ENCODE data around the gene CD34.
A peak's percentile ranks its signal among the peaks of the same experiment; 100 is the strongest.

The CD34 gene

GRCh38 chr1:207876131-207876530 is 34.8 kb downstream of the CD34 start:
- no peaks in the 10 kb centered on the region for H3K36me3 ChIP-seq
- peak; percentile 84 for TF ChIP-seq CTCF (IDR thresholded peaks at IDR 0.05; ENCODE audit: low read depth, low read length)
- no peak overlapping the region for H3K27ac ChIP-seq
- no peaks in the 10 kb centered on the region for H3K27me3 ChIP-seq (ENCODE audit: insufficient read depth, low read depth, severe bottlenecking)
- peak; percentile 63 for DNase-seq
- H3K9me3 ChIP-seq (ENCODE audit: severe bottlenecking): no peaks in the 10 kb centered on the region
- H3K4me3 ChIP-seq (ENCODE audit: low read depth, low read length): no peak overlapping the region

- TF ChIP-seq CTCF (IDR thresholded peaks at IDR 0.05; ENCODE audit: low read depth, low read length): no peak
- H3K9me3 ChIP-seq (ENCODE audit: severe bottlenecking): no peaks in the 10 kb centered on the region
Measured at GRCh38 chr1:207875532-207875931, 35.4 kb downstream of the CD34 start.

GRCh38 chr1:207873055-207873890 is 37.7 kb downstream of the CD34 start:
- no peaks in the 10 kb centered on the region for H3K9me3 ChIP-seq (ENCODE audit: severe bottlenecking)
- TF ChIP-seq CTCF (IDR thresholded peaks at IDR 0.05; ENCODE audit: low read depth, low read length): no peak
- H3K36me3 ChIP-seq: no peaks in the 10 kb centered on the region
- no peak overlapping the region for H3K4me3 ChIP-seq (ENCODE audit: low read depth, low read length)
- no peak for DNase-seq
- H3K27ac ChIP-seq: no peak overlapping the region
- H3K27me3 ChIP-seq (ENCODE audit: insufficient read depth, low read depth, severe bottlenecking): no peaks in the 10 kb centered on the region

More at GRCh38 chr1:207875532-207875931, 35.4 kb downstream of the CD34 start:
- H3K4me3 ChIP-seq (ENCODE audit: low read depth, low read length): no peak overlapping the region
- H3K27ac ChIP-seq: no peak overlapping the region
- DNase-seq: no peak
- no peaks in the 10 kb centered on the region for H3K27me3 ChIP-seq (ENCODE audit: insufficient read depth, low read depth, severe bottlenecking)
- no peaks in the 10 kb centered on the region for H3K36me3 ChIP-seq

- no peak for DNase-seq
- Histone ChIP-seq H3K4me3 (ENCODE audit: low read depth, low read length) (no peak overlapping the region), H3K27me3 (ENCODE audit: insufficient read depth, low read depth, severe bottlenecking) (no peaks in the 10 kb centered on the region), H3K9me3 (ENCODE audit: severe bottlenecking) (no peaks in the 10 kb centered on the region), H3K36me3 (peaks cover 2% of the 10 kb centered on the region), H3K27ac (no peak overlapping the region)
- TF ChIP-seq CTCF (IDR thresholded peaks at IDR 0.05; ENCODE audit: low read depth, low read length): no peak
Measured at GRCh38 chr1:207872621-207873020, 38.3 kb downstream of the CD34 start.

- TF ChIP-seq CTCF (IDR thresholded peaks at IDR 0.05; ENCODE audit: low read depth, low read length): no peak
- Histone ChIP-seq H3K36me3 (peaks cover 17% of the 10 kb centered on the region), H3K9me3 (ENCODE audit: severe bottlenecking) (no peaks in the 10 kb centered on the region), H3K4me3 (ENCODE audit: low read depth, low read length) (no peak overlapping the region), H3K27ac (no peak overlapping the region), H3K27me3 (ENCODE audit: insufficient read depth, low read depth, severe bottlenecking) (no peaks in the 10 kb centered on the region)
- no peak for DNase-seq
Measured at GRCh38 chr1:207871117-207871649, 39.7 kb downstream of the CD34 start.
